ENCODE measurements around the gene RPL21.

The RPL21 gene

GRCh38 chr13:27266917-27267316 is 15.6 kb downstream of the RPL21 start:
- Histone ChIP-seq H2BK120ac (ENCODE audit: low read depth, low read length) (no peak overlapping the region), H3K9ac (ENCODE audit: low read length) (no peak overlapping the region), H3K56ac (ENCODE audit: low read length) (no peak overlapping the region), H3K18ac (ENCODE audit: low read length) (no peak overlapping the region), H3K79me2 (ENCODE audit: control insufficient read depth, insufficient read depth, low read length) (no peaks in the 10 kb centered on the region), H2AK5ac (ENCODE audit: low read length) (no peak overlapping the region), H3K23ac (ENCODE audit: low read length) (no peak overlapping the region), H3K4me2 (ENCODE audit: low read length) (no peak overlapping the region), H3K79me1 (ENCODE audit: low read length) (no peaks in the 10 kb centered on the region), H3K27me3 (ENCODE audit: insufficient read depth, low read length, poor library complexity) (no peaks in the 10 kb centered on the region), H3K4ac (ENCODE audit: low read depth, low read length) (no peak overlapping the region), H4K8ac (ENCODE audit: low read depth, low read length) (no peak overlapping the region), H2BK5ac (ENCODE audit: low read length) (no peak overlapping the region), H3K4me3 (ENCODE audit: low read length) (no peak overlapping the region), H3K4me1 (ENCODE audit: control insufficient read depth, low read depth, low read length) (no peaks in the 10 kb centered on the region), H3K36me3 (ENCODE audit: control insufficient read depth, insufficient read depth, low read length) (no peaks in the 10 kb centered on the region), H3K27ac (ENCODE audit: low read depth, low read length) (no peak overlapping the region), H2BK15ac (replicated peaks; ENCODE audit: low read depth) (no peak overlapping the region), H4K5ac (ENCODE audit: low read length) (no peak overlapping the region)
- no CpG with 5 or more reads among the region's 2 CpGs for WGBS (ENCODE audit: extremely low coverage, insufficient coverage, low lambda C conversion rate)
- no peak for DNase-seq

DNA sequence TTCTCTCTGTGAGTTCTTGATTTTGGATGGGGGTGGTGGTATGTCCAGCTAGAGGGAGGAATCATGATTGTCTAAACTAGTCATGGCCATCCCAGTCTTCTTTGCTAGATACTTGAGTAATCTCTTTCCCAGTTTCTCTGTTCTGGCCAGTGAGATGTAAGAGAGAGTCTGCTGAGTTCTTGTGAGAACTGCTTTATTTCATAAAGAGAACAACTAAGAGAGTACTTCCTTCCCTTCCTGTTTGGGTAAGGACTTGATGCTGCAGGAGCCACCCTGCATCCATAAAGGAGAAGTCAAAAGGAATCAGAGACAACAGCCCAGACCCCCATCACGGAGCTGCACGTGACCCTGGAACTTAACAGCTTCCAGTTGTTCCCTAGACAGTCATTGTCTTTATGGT is 16.2 kb downstream of the RPL21 start:
- Histone ChIP-seq H2BK120ac (ENCODE audit: low read depth, low read length) (no peak overlapping the region), H3K4ac (ENCODE audit: low read depth, low read length) (no peak overlapping the region), H3K9ac (ENCODE audit: low read length) (no peak overlapping the region), H2AK5ac (ENCODE audit: low read length) (no peak overlapping the region), H3K27me3 (ENCODE audit: insufficient read depth, low read length, poor library complexity) (no peaks in the 10 kb centered on the region), H3K56ac (ENCODE audit: low read length) (no peak overlapping the region), H4K5ac (ENCODE audit: low read length) (no peak overlapping the region), H3K4me1 (ENCODE audit: control insufficient read depth, low read depth, low read length) (no peaks in the 10 kb centered on the region), H4K8ac (ENCODE audit: low read depth, low read length) (no peak overlapping the region), H3K79me1 (ENCODE audit: low read length) (no peaks in the 10 kb centered on the region), H2BK5ac (ENCODE audit: low read length) (no peak overlapping the region), H3K79me2 (ENCODE audit: control insufficient read depth, insufficient read depth, low read length) (no peaks in the 10 kb centered on the region), H3K4me2 (ENCODE audit: low read length) (no peak overlapping the region), H3K18ac (ENCODE audit: low read length) (no peak overlapping the region), H2BK15ac (replicated peaks; ENCODE audit: low read depth) (no peak overlapping the region), H3K36me3 (ENCODE audit: control insufficient read depth, insufficient read depth, low read length) (no peaks in the 10 kb centered on the region), H3K27ac (ENCODE audit: low read depth, low read length) (no peak overlapping the region), H3K23ac (ENCODE audit: low read length) (no peak overlapping the region), H3K4me3 (ENCODE audit: low read length) (no peak overlapping the region)
- no peak for DNase-seq
- WGBS (ENCODE audit: extremely low coverage, insufficient coverage, low lambda C conversion rate) = no CpG with 5 or more reads among the region's 2 CpGs

DNA sequence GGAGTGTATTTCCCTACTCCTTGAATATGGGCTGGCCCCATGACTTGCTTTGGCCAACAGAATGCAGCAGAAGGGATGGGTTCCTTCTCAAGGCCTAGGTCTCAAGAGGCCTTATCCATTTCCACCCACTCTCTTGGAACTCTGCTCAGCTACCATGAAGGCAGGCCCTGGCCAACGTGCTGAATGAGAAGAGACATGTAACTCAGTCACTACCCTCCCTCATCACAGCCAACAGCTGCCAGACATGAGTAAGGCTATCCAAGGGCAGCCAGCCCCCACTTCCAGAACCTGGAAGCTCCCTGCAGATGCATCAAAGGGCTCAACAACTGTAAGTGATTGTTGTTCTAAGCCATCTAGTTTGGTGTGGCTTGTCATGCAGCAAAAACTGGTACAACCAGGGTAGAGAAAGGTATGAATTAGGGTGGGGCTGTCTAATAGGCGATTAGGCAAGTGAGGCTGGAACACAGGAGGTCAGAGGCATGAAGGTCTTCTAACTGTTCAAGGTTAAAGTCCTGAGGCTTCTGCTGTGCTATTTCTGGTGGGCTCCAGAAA is 17.8 kb downstream of the RPL21 start:
- H3K36me3 ChIP-seq (ENCODE audit: control insufficient read depth, insufficient read depth, low read length) = no peaks in the 10 kb centered on the region
- H3K18ac ChIP-seq (ENCODE audit: low read length) = no peak overlapping the region
- H3K4me1 ChIP-seq (ENCODE audit: control insufficient read depth, low read depth, low read length) = no peaks in the 10 kb centered on the region
- H3K79me2 ChIP-seq (ENCODE audit: control insufficient read depth, insufficient read depth, low read length) = no peaks in the 10 kb centered on the region
- H3K4ac ChIP-seq (ENCODE audit: low read depth, low read length) = no peak overlapping the region
- no peak overlapping the region for H2BK5ac ChIP-seq (ENCODE audit: low read length)
- H2BK15ac ChIP-seq (replicated peaks; ENCODE audit: low read depth) = no peak overlapping the region
- H3K23ac ChIP-seq (ENCODE audit: low read length) = no peak overlapping the region
- H2BK120ac ChIP-seq (ENCODE audit: low read depth, low read length) = no peak overlapping the region
- H3K79me1 ChIP-seq (ENCODE audit: low read length) = no peaks in the 10 kb centered on the region
- H4K8ac ChIP-seq (ENCODE audit: low read depth, low read length) = no peak overlapping the region
- no peak overlapping the region for H3K9ac ChIP-seq (ENCODE audit: low read length)
- no peak overlapping the region for H3K56ac ChIP-seq (ENCODE audit: low read length)
- no peak overlapping the region for H3K4me2 ChIP-seq (ENCODE audit: low read length)
- no peaks in the 10 kb centered on the region for H3K27me3 ChIP-seq (ENCODE audit: insufficient read depth, low read length, poor library complexity)
- no peak for DNase-seq
- H3K4me3 ChIP-seq (ENCODE audit: low read length) = no peak overlapping the region
- WGBS (ENCODE audit: extremely low coverage, insufficient coverage, low lambda C conversion rate) = no CpG with 5 or more reads among the region's 2 CpGs
- no peak overlapping the region for H3K27ac ChIP-seq (ENCODE audit: low read depth, low read length)
- H2AK5ac ChIP-seq (ENCODE audit: low read length) = no peak overlapping the region
- no peak overlapping the region for H4K5ac ChIP-seq (ENCODE audit: low read length)

- no peaks in the 10 kb centered on the region for H3K79me1 ChIP-seq (ENCODE audit: low read length)
- DNase-seq = peak; percentile 89
- no peak within 1 kb of the TSS for H2BK120ac ChIP-seq (ENCODE audit: low read depth, low read length)
- H3K27me3 ChIP-seq (ENCODE audit: insufficient read depth, low read length, poor library complexity) = no peaks in the 10 kb centered on the region
- H3K4me3 ChIP-seq (ENCODE audit: low read length) = peak within 1 kb of the TSS; percentile 43
- no peaks in the 10 kb centered on the region for H3K36me3 ChIP-seq (ENCODE audit: control insufficient read depth, insufficient read depth, low read length)
- H3K23ac ChIP-seq (ENCODE audit: low read length) = no peak within 1 kb of the TSS
- H3K79me2 ChIP-seq (ENCODE audit: control insufficient read depth, insufficient read depth, low read length) = no peaks in the 10 kb centered on the region
- no peak within 1 kb of the TSS for H2BK5ac ChIP-seq (ENCODE audit: low read length)
- no peak within 1 kb of the TSS for H4K5ac ChIP-seq (ENCODE audit: low read length)
- no peak within 1 kb of the TSS for H3K27ac ChIP-seq (ENCODE audit: low read depth, low read length)
- H2BK15ac ChIP-seq (replicated peaks; ENCODE audit: low read depth) = no peak within 1 kb of the TSS
- WGBS (ENCODE audit: extremely low coverage, insufficient coverage, low lambda C conversion rate) = no CpG with 5 or more reads among the region's 99 CpGs
- peak within 1 kb of the TSS; percentile 81 for H3K9ac ChIP-seq (ENCODE audit: low read length)
- H3K56ac ChIP-seq (ENCODE audit: low read length) = peak within 1 kb of the TSS; percentile 95
- no peak within 1 kb of the TSS for H2AK5ac ChIP-seq (ENCODE audit: low read length)
- no peak within 1 kb of the TSS for H4K8ac ChIP-seq (ENCODE audit: low read depth, low read length)
- no peaks in the 10 kb centered on the region for H3K4me1 ChIP-seq (ENCODE audit: control insufficient read depth, low read depth, low read length)
- peak within 1 kb of the TSS; percentile 93 for H3K4me2 ChIP-seq (ENCODE audit: low read length)
- no peak within 1 kb of the TSS for H3K18ac ChIP-seq (ENCODE audit: low read length)
- no peak within 1 kb of the TSS for H3K4ac ChIP-seq (ENCODE audit: low read depth, low read length)
Observed at GRCh38 chr13:27270594-27271520, 19.5 kb downstream of the RPL21 start, which contains the start of gene RASL11A. RASL11A (plus strand) TSS chr13:27270830; CDS start chr13:27270945, 115 bp downstream.

GRCh38 chr13:27271570-27272096 is 20.3 kb downstream of the RPL21 start:
- no CpG with 5 or more reads among the region's 15 CpGs for WGBS (ENCODE audit: extremely low coverage, insufficient coverage, low lambda C conversion rate)
- H3K9ac ChIP-seq (ENCODE audit: low read length) = peak overlapping the region; percentile 81
- no peaks in the 10 kb centered on the region for H3K36me3 ChIP-seq (ENCODE audit: control insufficient read depth, insufficient read depth, low read length)
- H3K27ac ChIP-seq (ENCODE audit: low read depth, low read length) = no peak overlapping the region
- no peak overlapping the region for H3K4me3 ChIP-seq (ENCODE audit: low read length)
- H2BK5ac ChIP-seq (ENCODE audit: low read length) = no peak overlapping the region
- no peak overlapping the region for H2BK15ac ChIP-seq (replicated peaks; ENCODE audit: low read depth)
- H3K79me2 ChIP-seq (ENCODE audit: control insufficient read depth, insufficient read depth, low read length) = no peaks in the 10 kb centered on the region
- H2AK5ac ChIP-seq (ENCODE audit: low read length) = no peak overlapping the region
- H3K18ac ChIP-seq (ENCODE audit: low read length) = no peak overlapping the region
- no peak overlapping the region for H3K4ac ChIP-seq (ENCODE audit: low read depth, low read length)
- peak overlapping the region; percentile 93 for H3K4me2 ChIP-seq (ENCODE audit: low read length)
- no peak overlapping the region for H3K23ac ChIP-seq (ENCODE audit: low read length)
- no peak overlapping the region for H3K56ac ChIP-seq (ENCODE audit: low read length)
- no peaks in the 10 kb centered on the region for H3K27me3 ChIP-seq (ENCODE audit: insufficient read depth, low read length, poor library complexity)
- no peak overlapping the region for H4K8ac ChIP-seq (ENCODE audit: low read depth, low read length)
- H3K4me1 ChIP-seq (ENCODE audit: control insufficient read depth, low read depth, low read length) = no peaks in the 10 kb centered on the region
- H4K5ac ChIP-seq (ENCODE audit: low read length) = no peak overlapping the region
- no peak for DNase-seq
- no peak overlapping the region for H2BK120ac ChIP-seq (ENCODE audit: low read depth, low read length)
- no peaks in the 10 kb centered on the region for H3K79me1 ChIP-seq (ENCODE audit: low read length)

Measured in mesendoderm (in vitro differentiated cells).